Measurements from ENCODE around the gene MAP4K5. TPM values are rescaled to one million over a fixed set of nuclear protein-coding genes. Genes with fewer than 3 reads are reported as not detected.

The MAP4K5 gene
- polyA plus RNA-seq, 1 experiment, result 8.8 TPM

DNA sequence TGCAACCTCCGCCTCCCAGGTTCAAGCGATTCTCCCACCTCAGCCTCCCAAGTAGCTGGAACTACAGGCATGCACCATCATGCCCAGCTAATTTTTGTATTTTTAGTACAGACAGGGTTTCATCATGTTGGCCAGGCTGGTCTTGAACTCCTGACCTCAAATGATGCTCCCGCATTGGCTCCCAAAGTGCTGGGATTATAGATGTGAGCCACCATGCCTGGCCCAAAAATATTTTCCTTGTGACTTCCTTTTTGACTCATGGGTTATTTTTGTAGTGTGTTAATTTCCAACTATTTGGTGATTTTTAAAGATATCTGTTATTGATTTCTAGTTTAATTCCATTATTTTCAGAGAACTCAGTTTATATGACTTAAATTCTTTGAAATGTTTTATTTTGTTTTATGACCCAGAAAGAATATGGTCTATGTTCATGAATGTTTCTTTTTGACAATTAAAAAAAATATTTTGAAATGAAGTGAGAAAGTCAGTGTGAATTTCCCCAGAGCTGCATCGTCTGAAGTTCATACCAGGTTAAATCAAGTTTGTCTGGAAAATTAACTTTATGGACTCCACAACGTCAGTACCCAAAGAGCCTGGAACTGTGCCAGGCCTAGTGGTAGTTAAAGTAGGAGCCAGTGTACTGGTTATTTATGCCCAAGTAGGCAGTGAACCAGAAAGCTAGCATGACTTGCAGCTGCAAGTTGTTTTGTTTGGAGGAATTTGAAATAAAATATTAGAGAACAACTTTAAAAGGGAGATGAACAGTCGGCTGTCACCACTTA is 132.9 kb downstream of the MAP4K5 start:
- CTCF ChIA-PET, result interaction anchor here (0.8 to 1.7 kb wide), 2 partner anchors 12 to 82 kb away, joined by 3 to 5 read pairs; no protein-coding TSS in a partner anchor
- no peak for DNase-seq (ENCODE audit: low read depth)
- no peaks in the 10 kb centered on the region for H3K36me3 ChIP-seq (ENCODE audit: control insufficient read depth, insufficient read depth, low read length)
- POLR2A ChIA-PET, result no interaction called here
- H3K27me3 ChIP-seq (ENCODE audit: control insufficient read depth, insufficient read depth, low read length), result no peaks in the 10 kb centered on the region
- no peak for TF ChIP-seq CTCF (IDR thresholded peaks at IDR 0.05; ENCODE audit: insufficient read depth, low read depth, low read length)
- H3K4me3 ChIP-seq (ENCODE audit: low read depth, low read length), result no peak overlapping the region

DNA sequence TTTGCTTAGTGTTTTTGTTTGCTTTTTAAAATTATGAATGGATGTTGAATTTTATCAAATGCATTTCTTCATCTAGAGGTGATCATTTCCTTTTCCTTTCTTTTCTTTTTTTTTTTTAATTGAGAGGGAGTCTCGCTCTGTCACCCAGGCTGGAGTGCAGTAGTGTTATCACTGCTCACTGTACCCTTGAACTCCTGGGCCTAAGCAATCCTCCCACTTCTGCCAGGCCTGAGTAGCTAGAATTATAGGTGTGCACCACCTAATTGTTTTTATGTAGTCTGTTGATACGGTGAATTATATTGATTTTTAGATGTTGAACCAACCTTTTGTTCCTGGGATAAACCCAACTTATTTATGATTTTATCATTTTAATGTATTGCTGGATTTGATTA is 134.2 kb downstream of the MAP4K5 start:
- POLR2A ChIA-PET, result no interaction called here
- CTCF ChIA-PET, result no interaction called here

GRCh38 chr14:50397390-50398188 is 134.8 kb downstream of the MAP4K5 start:
- H3K36me3 ChIP-seq (ENCODE audit: control insufficient read depth, insufficient read depth, low read length), result no peaks in the 10 kb centered on the region
- H3K4me3 ChIP-seq (ENCODE audit: low read depth, low read length), result peak overlapping the region; percentile 54
- no peaks in the 10 kb centered on the region for H3K27me3 ChIP-seq (ENCODE audit: control insufficient read depth, insufficient read depth, low read length)
- ChIA-PET CTCF (interaction anchor here (1.2 to 1.4 kb wide), 3 partner anchors 10 to 82 kb away, joined by 3 to 5 read pairs (median 4); no protein-coding TSS in a partner anchor), POLR2A (no interaction called here)
- no peak for TF ChIP-seq CTCF (IDR thresholded peaks at IDR 0.05; ENCODE audit: insufficient read depth, low read depth, low read length)
- DNase-seq (ENCODE audit: low read depth), result no peak

More for the DNA sequence above, 134.2 kb downstream of the MAP4K5 start:
- no peaks in the 10 kb centered on the region for H3K27me3 ChIP-seq (ENCODE audit: control insufficient read depth, insufficient read depth, low read length)
- H3K4me3 ChIP-seq (ENCODE audit: low read depth, low read length), result no peak overlapping the region
- no peak for TF ChIP-seq CTCF (IDR thresholded peaks at IDR 0.05; ENCODE audit: insufficient read depth, low read depth, low read length)
- no peaks in the 10 kb centered on the region for H3K36me3 ChIP-seq (ENCODE audit: control insufficient read depth, insufficient read depth, low read length)
- DNase-seq (ENCODE audit: low read depth), result no peak

GRCh38 chr14:50396631-50397389 is 135.6 kb downstream of the MAP4K5 start, which contains the start of gene CDKL1:
TSS of gene CDKL1 (minus strand) at chr14:50396881. CDS start at chr14:50395868, 1,013 bp downstream.
- H3K4me3 ChIP-seq (ENCODE audit: low read depth, low read length), result peak within 1 kb of the TSS; percentile 54
- no peaks in the 10 kb centered on the region for H3K36me3 ChIP-seq (ENCODE audit: control insufficient read depth, insufficient read depth, low read length)
- CTCF ChIA-PET, result interaction anchor here (1.0 to 1.4 kb wide), 4 partner anchors 10 to 81 kb away, joined by 3 to 5 read pairs (median 4); no protein-coding TSS in a partner anchor
- no peak for DNase-seq (ENCODE audit: low read depth)
- POLR2A ChIA-PET, result interaction anchor here (0.6 kb wide), 1 partner anchor 164 kb away, joined by 3 read pairs; no protein-coding TSS in a partner anchor
- H3K27me3 ChIP-seq (ENCODE audit: control insufficient read depth, insufficient read depth, low read length), result no peaks in the 10 kb centered on the region
- no peak for TF ChIP-seq CTCF (IDR thresholded peaks at IDR 0.05; ENCODE audit: insufficient read depth, low read depth, low read length)

Data from BJ (cell line).